HG02852 (cell line): ENCODE data around the gene KRT6C.

Experiments used
- ATAC-seq: cut with Tn5 transposase; IDR thresholded peaks from one replicate; pipeline ENCODE4 v1.9.1; 2021; ENCODE audit warnings: mild to moderate bottlenecking, moderate library complexity; ENCODE audit not compliant: unreplicated experiment

KRT6C gene

DNA sequence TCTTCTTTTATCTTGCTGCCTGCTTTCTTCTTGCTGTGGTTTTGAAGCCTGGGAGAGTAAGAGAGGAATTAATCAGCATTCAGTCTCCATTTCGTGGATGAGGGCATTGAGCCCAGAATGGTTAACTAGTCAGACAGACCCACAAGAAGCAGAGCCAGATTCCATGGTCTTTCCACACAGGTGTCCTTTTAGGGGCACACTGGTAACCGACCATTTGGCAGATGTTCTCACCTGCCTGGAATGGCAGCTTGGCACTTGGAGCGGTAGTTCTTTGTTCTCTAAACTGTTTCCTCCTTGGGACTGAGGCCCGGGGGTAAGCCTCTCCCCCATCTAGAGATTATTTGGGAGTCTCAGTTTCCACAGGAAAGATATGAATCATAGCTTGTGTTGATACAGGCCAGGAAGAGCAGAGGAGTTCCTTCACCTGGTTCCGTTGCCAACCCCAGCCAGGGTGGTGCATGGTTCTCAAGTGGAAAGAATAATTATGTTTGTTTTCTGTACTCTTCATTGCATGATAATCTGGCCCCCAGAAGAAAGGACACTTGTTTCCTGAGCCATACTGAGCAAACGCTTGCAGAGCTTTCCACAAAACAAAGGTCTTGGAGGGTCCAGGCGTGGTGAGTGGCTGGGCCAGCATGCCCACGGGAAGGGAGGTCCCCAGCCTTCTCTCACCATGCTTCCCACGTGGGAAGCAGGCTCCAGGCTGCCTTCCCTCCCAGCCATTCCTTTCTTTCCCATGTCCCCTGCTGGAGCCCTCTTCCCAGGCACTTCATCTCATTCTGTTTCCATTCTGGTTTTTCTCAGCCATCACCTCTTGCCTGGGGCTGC, 37.4 kb downstream of the KRT6C start:
- ATAC-seq, result no peak

GRCh38 chr12:52435659-52435999, 38.0 kb downstream of the KRT6C start:
- ATAC-seq, result no peak

DNA sequence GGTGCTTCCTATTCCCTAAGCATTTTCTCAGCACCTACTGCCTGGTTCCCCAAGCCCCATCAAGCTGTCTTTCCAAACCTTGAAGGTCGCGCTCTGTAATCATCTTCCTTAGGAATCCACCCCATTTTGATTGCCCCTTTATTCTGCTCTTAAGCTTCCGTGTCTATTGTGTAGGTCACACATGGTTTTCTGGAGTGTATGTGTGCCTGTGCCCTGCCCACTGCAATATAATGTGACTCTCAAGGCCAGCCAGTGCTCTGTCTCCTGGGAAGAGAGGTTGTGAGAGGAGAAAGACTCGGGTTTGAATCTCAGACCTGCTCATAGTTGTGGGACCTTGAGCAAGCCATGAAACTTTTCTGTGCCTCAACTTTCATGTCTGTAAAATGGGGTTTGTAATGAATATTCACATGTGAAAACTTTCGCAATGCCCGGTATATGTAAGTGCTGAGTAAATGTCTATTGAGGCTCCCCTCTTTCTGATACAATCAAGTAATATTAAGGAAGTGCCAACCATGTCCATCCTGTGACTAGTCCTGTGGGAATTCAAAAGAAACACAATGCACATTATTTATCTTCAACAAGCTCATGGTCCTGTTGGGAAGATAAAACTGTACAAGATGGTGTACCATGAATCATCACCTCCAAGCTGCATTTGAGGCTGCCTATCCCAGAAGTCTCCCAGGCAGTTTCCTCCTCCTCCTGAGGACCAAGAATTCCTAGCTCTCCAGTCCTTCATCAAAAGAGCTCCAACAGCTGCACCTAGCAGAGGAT, 38.7 kb downstream of the KRT6C start:
- ATAC-seq, result no peak

- ATAC-seq, result no peak
Observed at GRCh38 chr12:52434081-52434733, 39.4 kb downstream of the KRT6C start, which contains the start of gene KRT75. Gene KRT75, minus strand, starts transcription at chr12:52434371. Its CDS starts 67 bp downstream, at chr12:52434304.

GRCh38 chr12:52433501-52434080, 40.0 kb downstream of the KRT6C start:
- no peak for ATAC-seq

DNA sequence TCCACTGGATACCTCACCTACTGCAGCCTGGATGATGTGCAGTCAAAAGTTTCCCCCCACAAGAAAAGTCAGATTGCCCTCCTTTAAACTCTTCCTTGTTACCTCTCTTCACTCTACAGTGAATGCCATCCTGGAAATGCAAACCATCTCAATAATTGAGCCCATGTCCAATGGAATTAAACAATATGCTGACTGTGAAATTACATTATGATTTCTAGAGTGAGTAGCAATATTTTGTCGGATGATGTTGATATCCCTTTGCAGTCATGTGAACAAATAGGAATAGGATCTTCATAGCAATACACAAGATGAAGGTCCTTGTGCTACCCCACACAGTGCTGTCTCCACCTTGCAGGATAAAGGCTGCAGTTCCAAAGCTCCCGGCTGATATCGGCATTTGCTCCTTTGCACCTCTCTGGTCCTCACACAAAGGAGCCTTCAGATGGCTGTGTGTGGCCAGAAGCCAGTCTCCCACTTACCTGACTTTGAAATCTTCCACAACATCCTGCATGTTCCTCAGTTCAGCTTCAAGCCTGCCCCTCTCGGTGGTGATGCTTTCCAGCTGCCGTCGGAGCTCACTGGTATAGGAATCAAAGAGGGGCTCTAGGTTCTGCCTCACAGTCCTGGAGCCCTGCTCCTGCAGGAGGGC, 40.9 kb downstream of the KRT6C start:
- ATAC-seq, result no peak

DNA sequence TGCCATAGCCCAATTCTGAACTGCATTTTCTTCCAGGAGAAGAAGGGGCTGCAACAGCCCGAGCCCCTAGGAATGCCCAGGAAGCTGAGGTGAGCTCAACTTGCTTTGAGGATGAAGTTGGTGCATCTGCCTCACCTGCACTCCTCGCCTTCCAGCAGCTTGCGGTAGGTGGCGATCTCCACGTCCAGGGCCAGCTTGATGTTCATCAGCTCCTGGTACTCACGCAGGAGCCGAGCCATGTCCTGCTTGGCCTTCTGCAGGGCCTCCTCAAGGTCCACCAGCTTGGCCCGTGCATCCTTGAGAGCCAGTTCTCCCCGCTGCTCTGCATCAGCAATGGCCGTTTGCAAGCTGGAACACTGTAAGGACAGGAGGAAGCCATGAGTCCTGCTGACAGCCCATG, 45.5 kb downstream of the KRT6C start:
- ATAC-seq, result no peak

DNA sequence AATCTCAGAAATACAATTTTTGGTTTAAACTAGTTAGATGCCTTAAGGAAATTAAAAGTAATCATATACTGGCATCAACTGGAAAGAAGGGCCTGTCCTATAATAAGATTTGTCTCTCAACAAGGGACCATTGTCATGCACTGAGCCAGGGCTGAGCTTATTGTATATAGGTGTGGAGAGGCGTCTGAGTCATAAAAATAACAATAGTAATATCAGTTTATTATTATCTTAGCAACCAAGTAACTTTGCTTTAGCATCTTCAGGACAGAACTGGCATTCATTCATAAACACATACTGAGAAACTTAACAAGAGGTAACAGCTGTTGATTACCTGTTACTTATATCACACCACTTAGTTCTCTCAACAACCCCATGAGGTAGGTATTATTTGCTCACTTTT, 46.5 kb downstream of the KRT6C start:
- no peak for ATAC-seq

DNA sequence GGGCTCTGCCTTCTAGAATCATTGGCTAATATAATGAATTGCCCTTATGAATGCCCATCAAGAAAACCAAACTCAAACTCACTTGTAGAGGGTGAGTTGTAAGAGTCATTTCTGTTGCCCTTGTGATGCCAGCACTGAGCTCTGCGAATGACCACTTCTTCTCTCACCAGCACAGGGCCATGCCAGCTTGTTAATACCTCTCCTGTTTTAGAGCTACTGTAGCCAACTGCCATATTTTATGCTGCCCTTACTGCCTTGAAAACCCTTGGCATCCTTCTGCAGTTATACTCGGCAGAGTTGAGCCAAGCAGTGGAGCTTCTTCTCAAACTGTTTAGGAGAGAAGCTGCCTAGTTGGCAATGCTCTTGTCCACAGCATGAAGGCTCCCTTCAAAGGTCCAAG, 47.6 kb downstream of the KRT6C start:
- no peak for ATAC-seq

GRCh38 chr12:52425466-52425865, 48.1 kb downstream of the KRT6C start:
- ATAC-seq, result no peak

- no peak for ATAC-seq
Observed at GRCh38 chr12:52423661-52424500, 49.7 kb downstream of the KRT6C start.

DNA sequence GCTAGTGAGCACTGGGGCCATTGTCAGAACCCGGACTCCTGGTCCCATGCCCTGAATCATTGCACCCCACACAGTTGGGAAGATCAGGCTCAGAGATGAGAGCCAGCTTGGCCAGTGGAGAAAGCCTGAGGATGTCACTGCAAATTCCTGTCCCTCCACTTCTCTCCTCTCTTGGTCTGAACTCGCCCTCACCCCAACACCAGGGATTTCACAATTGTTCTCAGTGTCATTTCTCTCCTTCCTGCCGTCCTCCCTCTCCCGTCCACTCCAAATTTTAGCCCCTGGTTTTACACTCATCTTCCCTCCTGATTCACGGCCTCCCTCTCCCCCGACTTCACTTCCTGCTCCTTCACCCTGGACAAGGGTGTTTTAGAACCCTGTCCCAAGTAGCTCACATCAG, 50.6 kb downstream of the KRT6C start:
- no peak for ATAC-seq

DNA sequence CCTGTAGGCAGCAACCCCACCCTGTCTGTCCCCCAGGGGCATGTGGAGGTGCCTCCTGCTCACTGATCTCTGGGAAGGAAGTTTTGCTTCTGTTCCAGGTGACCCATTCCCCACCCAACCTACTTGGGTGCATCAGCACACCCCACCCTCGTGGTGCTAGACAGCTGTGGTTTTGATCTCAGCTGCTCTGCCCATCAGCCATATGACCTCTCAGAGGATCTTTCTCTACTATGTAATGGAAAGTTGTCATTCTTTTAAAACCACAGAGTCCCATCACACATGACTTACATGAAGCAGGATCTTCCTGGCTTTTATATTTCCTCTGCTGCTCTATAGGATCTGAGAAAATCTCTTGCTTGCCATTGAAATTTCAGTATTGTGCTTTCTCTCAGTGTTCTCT, 53.9 kb downstream of the KRT6C start:
- ATAC-seq, result no peak

- no peak for ATAC-seq
Observed at GRCh38 chr12:52418576-52419110, 55.0 kb downstream of the KRT6C start.
